ENCODE measurements around the gene MUC5AC. TPM values are rescaled to one million over a fixed set of nuclear protein-coding genes. Genes with fewer than 3 reads are reported as not detected.

MUC5AC gene
- total RNA-seq, 1 experiment from 2014 or later, result under 0.01 TPM

DNA sequence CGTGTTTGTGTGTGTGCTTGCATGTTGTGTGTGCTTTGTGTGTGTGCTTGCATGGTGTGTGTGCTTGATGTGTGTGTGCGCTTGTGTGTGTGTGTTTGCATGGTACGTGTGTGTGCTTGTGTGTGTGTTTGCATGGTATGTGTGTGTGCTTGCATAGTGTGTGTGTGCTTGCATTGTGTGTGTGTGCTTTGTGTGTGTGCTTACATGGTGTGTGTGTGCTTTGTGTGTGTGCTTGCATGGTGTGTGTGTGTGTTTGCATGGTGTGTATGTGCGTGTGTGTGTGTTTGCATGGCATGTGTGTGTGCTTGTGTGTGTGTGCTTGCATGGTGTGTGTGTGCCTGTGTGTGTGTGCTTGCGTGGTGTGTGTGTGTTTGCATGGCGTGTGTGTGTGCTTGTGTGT is 10.0 kb upstream of the MUC5AC start:
- Histone ChIP-seq H4K20me1 (ENCODE audit: insufficient read depth) (no peaks in the 10 kb centered on the region), H3K27ac (ENCODE audit: low read depth, low read length) (no peak overlapping the region), H3K9me2 (ENCODE audit: insufficient read depth) (no peaks in the 10 kb centered on the region), H3K4me3 (replicated peaks in 1 of 2; ENCODE audit: low read depth in 1 of 2, low read length in 2 of 2) (no peak overlapping the region), H3K4me2 (ENCODE audit: low read length) (no peak overlapping the region), H3K9ac (ENCODE audit: low read length) (no peak overlapping the region), H3K9me3 (ENCODE audit: control insufficient read depth in 1 of 2, insufficient read depth in 1 of 2, low read depth in 1 of 2, low read length in 2 of 2) (no peaks in the 10 kb centered on the region), H2AFZ (ENCODE audit: low read depth, low read length, poor library complexity, severe bottlenecking) (no peak overlapping the region), H3K36me3 (ENCODE audit: control insufficient read depth in 1 of 2, insufficient read depth in 2 of 2, low read length in 2 of 2) (no peaks in the 10 kb centered on the region), H3K79me2 (ENCODE audit: insufficient read depth, low read length) (no peaks in the 10 kb centered on the region), H3K27me3 (ENCODE audit: insufficient read depth, low read length) (0 out of 2 replicates have a peak, but pooled peaks cover 7% of the 10 kb centered on the region), H3K4me1 (ENCODE audit: control insufficient read depth in 1 of 2, insufficient read depth in 2 of 2, low read length in 2 of 2) (peaks cover 0 to 8% of the 10 kb centered on the region in 2 experiments; a peak in 2 of 4 replicates)
- ChIA-PET POLR2A (no interaction called here), CTCF (no interaction called here), RAD21 (ENCODE audit: low non-redundant PET in 1 of 2, low total read pairs in 2 of 2, uncharacterized antibody in 2 of 2, unreplicated experiment in 2 of 2) (no interaction called here)
- TF ChIP-seq SRF (IDR thresholded peaks at IDR 0.05; ENCODE audit: low read depth) (no peak), SIN3A (IDR thresholded peaks at IDR 0.05; ENCODE audit: low read depth) (no peak)
- no peak for ATAC-seq
- DNase-seq (ENCODE audit: low read depth, low spot score), result no peak
- no TSS peak for BruUV-seq (replicated peaks)
- intact Hi-C loops (cut with micrococcal nuclease), result no loop called here

- intact Hi-C loops (cut with micrococcal nuclease), result no loop called here
- no peak for DNase-seq (ENCODE audit: low read depth, low spot score)
- no peaks in the 10 kb centered on the region for H3K79me2 ChIP-seq (ENCODE audit: insufficient read depth, low read length)
- RAD21 ChIA-PET (ENCODE audit: low non-redundant PET in 1 of 2, low total read pairs in 2 of 2, uncharacterized antibody in 2 of 2, unreplicated experiment in 2 of 2), result no interaction called here
- 0 out of 2 replicates have a peak, but pooled peaks cover under 1% of the 10 kb centered on the region for H3K27me3 ChIP-seq (ENCODE audit: insufficient read depth, low read length)
- CTCF ChIA-PET, result no interaction called here
- H3K36me3 ChIP-seq (ENCODE audit: control insufficient read depth in 1 of 2, insufficient read depth in 2 of 2, low read length in 2 of 2), result no peaks in the 10 kb centered on the region
- TF ChIP-seq REST (IDR thresholded peaks at IDR 0.05; ENCODE audit: low read depth) (no peak), ZFX (IDR thresholded peaks at IDR 0.05) (no peak), ZNF274 (IDR thresholded peaks at IDR 0.05; ENCODE audit: low read depth, low read length) (no peak), EZH2 (IDR thresholded peaks at IDR 0.05) (no peak), POLR2AphosphoS5 (IDR thresholded peaks at IDR 0.05; ENCODE audit: low read depth, low read length) (no peak), SIN3A (IDR thresholded peaks at IDR 0.05; ENCODE audit: low read depth) (no peak), FOSL1 (IDR thresholded peaks at IDR 0.05; ENCODE audit: low read depth) (no peak), SRF (IDR thresholded peaks at IDR 0.05; ENCODE audit: low read depth) (no peak), CBX3 (IDR thresholded peaks at IDR 0.05; ENCODE audit: low read depth) (no peak), ELF1 (IDR thresholded peaks at IDR 0.05; ENCODE audit: borderline replicate concordance, low read depth) (no peak)
- TF ChIP-seq, protein P1, sequence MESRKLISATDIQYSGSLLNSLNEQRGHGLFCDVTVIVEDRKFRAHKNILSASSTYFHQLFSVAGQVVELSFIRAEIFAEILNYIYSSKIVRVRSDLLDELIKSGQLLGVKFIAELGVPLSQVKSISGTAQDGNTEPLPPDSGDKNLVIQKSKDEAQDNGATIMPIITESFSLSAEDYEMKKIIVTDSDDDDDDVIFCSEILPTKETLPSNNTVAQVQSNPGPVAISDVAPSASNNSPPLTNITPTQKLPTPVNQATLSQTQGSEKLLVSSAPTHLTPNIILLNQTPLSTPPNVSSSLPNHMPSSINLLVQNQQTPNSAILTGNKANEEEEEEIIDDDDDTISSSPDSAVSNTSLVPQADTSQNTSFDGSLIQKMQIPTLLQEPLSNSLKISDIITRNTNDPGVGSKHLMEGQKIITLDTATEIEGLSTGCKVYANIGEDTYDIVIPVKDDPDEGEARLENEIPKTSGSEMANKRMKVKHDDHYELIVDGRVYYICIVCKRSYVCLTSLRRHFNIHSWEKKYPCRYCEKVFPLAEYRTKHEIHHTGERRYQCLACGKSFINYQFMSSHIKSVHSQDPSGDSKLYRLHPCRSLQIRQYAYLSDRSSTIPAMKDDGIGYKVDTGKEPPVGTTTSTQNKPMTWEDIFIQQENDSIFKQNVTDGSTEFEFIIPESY (IDR thresholded peaks at IDR 0.05; ENCODE audit: extremely low read depth, insufficient replicate concordance, low read length), result no peak
- TF ChIP-seq, protein P2, sequence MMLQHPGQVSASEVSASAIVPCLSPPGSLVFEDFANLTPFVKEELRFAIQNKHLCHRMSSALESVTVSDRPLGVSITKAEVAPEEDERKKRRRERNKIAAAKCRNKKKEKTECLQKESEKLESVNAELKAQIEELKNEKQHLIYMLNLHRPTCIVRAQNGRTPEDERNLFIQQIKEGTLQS (IDR thresholded peaks at IDR 0.05), result no peak
- no peak for ATAC-seq
- H3K9ac ChIP-seq (ENCODE audit: low read length), result no peak overlapping the region
- no TSS peak for BruUV-seq (replicated peaks)
- POLR2A ChIA-PET, result no interaction called here
- H3K9me2 ChIP-seq (ENCODE audit: insufficient read depth), result no peaks in the 10 kb centered on the region
- H4K20me1 ChIP-seq (ENCODE audit: insufficient read depth), result no peaks in the 10 kb centered on the region
- H3K9me3 ChIP-seq (ENCODE audit: control insufficient read depth in 1 of 2, insufficient read depth in 1 of 2, low read depth in 1 of 2, low read length in 2 of 2), result no peaks in the 10 kb centered on the region
- no peak overlapping the region for H3K4me3 ChIP-seq (replicated peaks in 1 of 2; ENCODE audit: low read depth in 1 of 2, low read length in 2 of 2)
- H3K27ac ChIP-seq (ENCODE audit: low read depth, low read length), result no peak overlapping the region
- H2AFZ ChIP-seq (ENCODE audit: low read depth, low read length, poor library complexity, severe bottlenecking), result no peak overlapping the region
- H3K4me2 ChIP-seq (ENCODE audit: low read length), result no peak overlapping the region
- peaks cover 6 to 18% of the 10 kb centered on the region in 2 experiments; a peak in 3 of 4 replicates for H3K4me1 ChIP-seq (ENCODE audit: control insufficient read depth in 1 of 2, insufficient read depth in 2 of 2, low read length in 2 of 2)
These were observed 9.0 kb upstream of the MUC5AC start for GRCh38 chr11:1148752-1149180.
